Ovary (tissue), 3 donors: ENCODE measurements around the gene DPP4.

ENCODE experiments used
- POLR2A ChIP-seq: fragments of 450-650 bp; IDR thresholded peaks from one replicate; pipeline ENCODE4 v1.6.1; 2017; ENCODE audit warnings: antibody characterized with exemption, mild to moderate bottlenecking, moderate library complexity
- TF ChIP-seq, protein P1 (sequence below), 3 donors: fragments of 450-650 bp in 2 of 3; fragments of 200-600 bp in 1 of 3; IDR thresholded peaks; one replicate each; pipeline versions ENCODE4 v1.5.1 to v1.8.0; 2016 to 2022; ENCODE audit warnings: antibody characterized with exemption in 3 of 3, mild to moderate bottlenecking in 1 of 3
- donor health status: DM: no; HTN: no; CAD: no.

DNA sequence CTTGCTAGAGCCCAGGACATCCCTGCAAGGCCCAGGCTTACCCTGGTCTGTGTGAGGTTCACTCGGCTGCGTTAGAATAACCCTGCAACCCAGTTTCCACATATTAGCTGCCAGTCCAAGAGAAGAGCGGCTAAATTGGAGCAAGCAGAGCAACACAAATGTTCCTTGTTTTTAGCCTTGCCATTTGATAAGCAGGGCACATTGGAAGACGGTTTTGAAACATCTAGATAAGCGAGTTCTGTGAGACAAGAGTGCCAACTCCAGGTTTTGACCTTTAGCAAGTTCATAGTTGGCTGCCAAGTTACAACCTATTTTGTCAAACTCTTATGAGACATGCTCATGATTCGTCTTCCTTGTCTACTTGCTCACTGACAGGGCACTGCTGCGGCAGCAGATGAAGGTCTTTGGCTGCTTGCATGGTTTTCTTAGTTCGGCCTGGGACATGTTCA is 23.5 kb downstream of the DPP4 start:
- TF ChIP-seq, protein P1, sequence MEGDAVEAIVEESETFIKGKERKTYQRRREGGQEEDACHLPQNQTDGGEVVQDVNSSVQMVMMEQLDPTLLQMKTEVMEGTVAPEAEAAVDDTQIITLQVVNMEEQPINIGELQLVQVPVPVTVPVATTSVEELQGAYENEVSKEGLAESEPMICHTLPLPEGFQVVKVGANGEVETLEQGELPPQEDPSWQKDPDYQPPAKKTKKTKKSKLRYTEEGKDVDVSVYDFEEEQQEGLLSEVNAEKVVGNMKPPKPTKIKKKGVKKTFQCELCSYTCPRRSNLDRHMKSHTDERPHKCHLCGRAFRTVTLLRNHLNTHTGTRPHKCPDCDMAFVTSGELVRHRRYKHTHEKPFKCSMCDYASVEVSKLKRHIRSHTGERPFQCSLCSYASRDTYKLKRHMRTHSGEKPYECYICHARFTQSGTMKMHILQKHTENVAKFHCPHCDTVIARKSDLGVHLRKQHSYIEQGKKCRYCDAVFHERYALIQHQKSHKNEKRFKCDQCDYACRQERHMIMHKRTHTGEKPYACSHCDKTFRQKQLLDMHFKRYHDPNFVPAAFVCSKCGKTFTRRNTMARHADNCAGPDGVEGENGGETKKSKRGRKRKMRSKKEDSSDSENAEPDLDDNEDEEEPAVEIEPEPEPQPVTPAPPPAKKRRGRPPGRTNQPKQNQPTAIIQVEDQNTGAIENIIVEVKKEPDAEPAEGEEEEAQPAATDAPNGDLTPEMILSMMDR (IDR thresholded peaks at IDR 0.05): no peak
- TF ChIP-seq POLR2A: no peak
